CD8-positive, alpha-beta memory T cell (primary cell): ENCODE data around the gene HPS5. TPM values are rescaled to one million over a fixed set of nuclear protein-coding genes. Genes with fewer than 3 reads are reported as not detected.
"Not testable (repeated sequence)": the region's sequence is repeated elsewhere in the genome, so short reads cannot be mapped to it uniquely, and the experiment has no call there.

Source experiments
- CTCF ChIA-PET: fragments of 350-600 bp; sonication (Branson Sonifier 250); formaldehyde crosslinking; loops from one replicate; lab custom pipeline; 2021; ENCODE audit warnings: antibody characterized with exemption; lab: Charles Lee
- POLR2A ChIA-PET: fragments of 350-600 bp; sonication (Branson Sonifier 250); formaldehyde crosslinking; loops from one replicate; lab custom pipeline; 2021; ENCODE audit warnings: antibody characterized with exemption; lab: Charles Lee
- DNase-seq, 5 donors: peaks; one replicate each; pipeline versions ENCODE4 v3.0.0 to v3.0.0-alpha.2; 2020 to 2022; ENCODE audit warnings: mixed read lengths in 1 of 5
- H3K27ac ChIP-seq: one replicate; pipeline ENCODE4 v1.7.0; 2013; ENCODE audit warnings: low read depth, mild to moderate bottlenecking, low read length, moderate library complexity
- H3K27me3 ChIP-seq: 2 replicates; pipeline ENCODE4 v1.7.0; 2013; ENCODE audit warnings: low read length, mild to moderate bottlenecking; ENCODE audit not compliant: insufficient read depth, poor library complexity, severe bottlenecking
- H3K36me3 ChIP-seq: 2 replicates; pipeline ENCODE4 v1.7.0; 2013; ENCODE audit warnings: mild to moderate bottlenecking, low read length, moderate library complexity; ENCODE audit not compliant: insufficient read depth
- H3K4me1 ChIP-seq: 2 replicates; pipeline ENCODE4 v1.7.0; 2013; ENCODE audit warnings: mild to moderate bottlenecking, low read length, moderate library complexity; ENCODE audit not compliant: insufficient read depth
- H3K4me3 ChIP-seq: 2 replicates; pipeline ENCODE4 v1.7.0; 2013; ENCODE audit warnings: mild to moderate bottlenecking, low read length
- H3K9me3 ChIP-seq: 2 replicates; pipeline ENCODE4 v1.7.0; 2013; ENCODE audit warnings: mild to moderate bottlenecking, low read length
- H3K27ac Mint-ChIP-seq, 8 donors: one replicate each; pipeline ENCODE4 v1.8.0; 2020 to 2021; ENCODE audit warnings: mixed read lengths in 8 of 8, mild to moderate bottlenecking in 6 of 8, inconsistent platforms in 3 of 8, moderate library complexity in 3 of 8
- H3K27me3 Mint-ChIP-seq, 2 donors: one replicate each; pipeline ENCODE4 v1.8.0; 2020 to 2021; ENCODE audit warnings: mixed read lengths in 2 of 2, mild to moderate bottlenecking in 1 of 2, moderate library complexity in 1 of 2
- H3K36me3 Mint-ChIP-seq, 3 donors: one replicate each; pipeline ENCODE4 v1.8.0; 2020 to 2021; ENCODE audit warnings: mixed read lengths in 3 of 3, inconsistent platforms in 1 of 3, mild to moderate bottlenecking in 1 of 3
- H3K4me1 Mint-ChIP-seq, 3 donors: one replicate each; pipeline ENCODE4 v1.8.0; 2020 to 2021; ENCODE audit warnings: mixed read lengths in 3 of 3, inconsistent platforms in 1 of 3, mild to moderate bottlenecking in 1 of 3
- H3K4me3 Mint-ChIP-seq, 7 donors: one replicate each; pipeline ENCODE4 v1.8.0; 2020 to 2021; ENCODE audit warnings: mixed read lengths in 7 of 7, mild to moderate bottlenecking in 6 of 7, moderate library complexity in 4 of 7, inconsistent platforms in 2 of 7
- H3K9me3 Mint-ChIP-seq, 5 donors: one replicate each; pipeline ENCODE4 v1.8.0; 2020 to 2022; ENCODE audit warnings: mixed read lengths in 5 of 5, mild to moderate bottlenecking in 3 of 5, moderate library complexity in 2 of 5, inconsistent platforms in 1 of 5
- polyA plus RNA-seq: library from polyadenylated mRNA; unstranded; fragments of 300-500 nt; fragmentation: Illumina TruSeq; gene quantifications from one replicate; pipeline ENCODE4 v1.2.3, GENCODE V29; 2021
- total RNA-seq, 2 experiments: library from RNA; stranded (reverse); gene quantifications; one replicate each; pipeline ENCODE4 v1.2.3, GENCODE V29; 2021

HPS5 gene
- total and polyA plus RNA-seq, 3 experiments from 2014 or later, result 13.8 to 19.4 (median 18.5) TPM

DNA sequence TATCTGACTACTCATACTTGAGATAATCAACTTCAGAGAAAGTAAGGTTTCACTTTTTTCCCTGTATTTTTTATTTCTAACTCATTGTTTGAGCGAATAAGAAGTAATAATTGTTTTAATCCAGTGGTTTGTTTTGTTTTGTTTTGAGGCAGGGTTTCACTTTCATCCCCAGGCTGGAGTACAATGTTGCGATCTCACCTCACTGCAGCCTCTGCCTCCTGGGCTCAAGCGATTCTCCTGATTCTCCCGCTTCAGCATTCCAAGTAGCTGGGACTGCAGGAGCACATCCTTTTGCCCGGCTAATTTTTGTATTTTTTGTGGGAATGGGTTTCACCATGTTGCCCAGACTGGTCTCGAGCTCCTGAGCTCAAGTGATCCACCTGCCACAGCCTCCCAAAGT, 9.0 kb upstream of the HPS5 start:
- peaks cover 23% of the 10 kb centered on the region for H3K36me3 ChIP-seq
- no peak for DNase-seq
- H3K27me3 Mint-ChIP-seq, result no peaks in the 10 kb centered on the region
- H3K27me3 ChIP-seq, result no peaks in the 10 kb centered on the region
- H3K4me3 Mint-ChIP-seq, result peak overlapping the region; percentile 1 to 70 (median 54)
- no peak overlapping the region for H3K4me3 ChIP-seq
- no peak overlapping the region for H3K27ac ChIP-seq
- ChIA-PET POLR2A (interaction anchor here (0.7 to 0.9 kb wide), 2 partner anchors 52 to 65 kb away, joined by 4 to 5 read pairs; no protein-coding TSS in a partner anchor), CTCF (no interaction called here)
- no peaks in the 10 kb centered on the region for H3K9me3 Mint-ChIP-seq
- H3K9me3 ChIP-seq, result no peaks in the 10 kb centered on the region
- peaks cover 0 to 65% (median 36%) of the 10 kb centered on the region in 3 donors for H3K36me3 Mint-ChIP-seq
- H3K27ac Mint-ChIP-seq, result peak overlapping the region; percentile 22 to 96 (median 88)
- H3K4me1 Mint-ChIP-seq, result peaks cover 53 to 80% (median 78%) of the 10 kb centered on the region in 3 donors
- peaks cover 53% of the 10 kb centered on the region for H3K4me1 ChIP-seq

DNA sequence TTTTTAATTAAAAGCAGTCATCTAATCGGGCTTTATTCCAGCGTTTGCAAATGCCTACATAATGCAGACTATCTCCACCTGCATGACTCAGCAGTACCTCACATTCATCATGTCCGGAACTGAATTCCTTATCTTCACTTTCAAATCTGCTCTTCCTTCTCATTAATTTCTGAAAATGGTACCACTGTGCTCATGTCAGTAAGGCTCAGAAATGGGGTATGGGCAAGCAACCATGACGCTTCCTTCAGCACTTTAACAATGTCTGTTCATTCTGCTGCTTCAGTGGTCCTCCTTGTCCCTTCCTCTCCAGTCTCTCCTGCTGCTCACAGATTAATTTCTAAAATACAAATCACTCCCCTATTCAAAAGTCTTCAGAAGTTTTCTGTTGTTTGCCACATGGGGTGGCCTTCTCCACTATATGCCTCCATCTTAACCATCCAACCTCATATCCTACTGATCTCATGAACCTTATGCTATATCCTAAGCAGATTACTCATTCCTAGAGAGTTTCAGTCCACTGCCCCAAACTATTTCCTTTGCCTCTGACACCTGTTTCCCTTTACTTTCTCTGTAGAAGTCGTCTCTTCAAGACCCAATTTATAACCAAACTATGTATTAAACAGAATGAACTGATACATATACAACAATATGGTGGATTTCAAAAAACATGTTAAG, 7.4 kb upstream of the HPS5 start:
- ChIA-PET POLR2A (no interaction called here), CTCF (no interaction called here)
- Mint-ChIP-seq H3K36me3 (peaks cover 0 to 66% (median 26%) of the 10 kb centered on the region in 3 donors), H3K27ac (peak overlapping the region; percentile 15 to 89 (median 76)), H3K9me3 (no peaks in the 10 kb centered on the region), H3K4me1 (peaks cover 54 to 80% (median 78%) of the 10 kb centered on the region in 3 donors), H3K27me3 (no peaks in the 10 kb centered on the region), H3K4me3 (peak overlapping the region in 2 of 7 donors; percentile 4 to 10)
- H3K27ac ChIP-seq, result no peak overlapping the region
- no peak for DNase-seq
- H3K27me3 ChIP-seq, result no peaks in the 10 kb centered on the region
- H3K4me3 ChIP-seq, result no peak overlapping the region
- H3K4me1 ChIP-seq, result peaks cover 61% of the 10 kb centered on the region
- no peaks in the 10 kb centered on the region for H3K9me3 ChIP-seq
- H3K36me3 ChIP-seq, result peaks cover 18% of the 10 kb centered on the region

DNA sequence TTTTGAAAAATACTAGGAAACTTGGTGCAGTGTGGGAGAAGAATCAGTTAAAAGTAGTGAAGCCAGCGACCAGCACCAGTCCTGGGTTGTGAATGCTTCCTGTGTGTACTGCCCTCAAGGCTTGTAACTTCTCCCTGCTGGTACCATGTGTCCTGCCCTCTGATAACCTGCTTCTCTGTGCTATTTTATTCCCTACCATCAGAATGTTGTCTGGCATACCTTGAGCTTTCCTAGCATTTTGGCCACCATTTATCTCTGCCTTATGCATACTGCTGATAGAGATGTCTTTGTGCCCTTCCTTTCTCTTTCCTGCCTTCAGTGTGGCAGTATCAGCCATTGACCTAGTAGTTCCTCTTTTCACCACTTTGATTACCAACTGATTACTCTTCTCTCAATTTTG, 2.4 kb upstream of the HPS5 start:
- Mint-ChIP-seq H3K27me3 (no peaks in the 10 kb centered on the region), H3K36me3 (peaks cover 0 to 44% (median 15%) of the 10 kb centered on the region in 3 donors), H3K4me3 (peak overlapping the region; percentile 65 to 100 (median 99)), H3K27ac (peak overlapping the region; percentile 46 to 99 (median 86)), H3K9me3 (no peaks in the 10 kb centered on the region), H3K4me1 (peaks cover 63 to 78% (median 76%) of the 10 kb centered on the region in 3 donors)
- DNase-seq, result no peak
- Histone ChIP-seq H3K4me3 (no peak overlapping the region), H3K36me3 (peaks cover 10% of the 10 kb centered on the region), H3K4me1 (peaks cover 52% of the 10 kb centered on the region), H3K27ac (peak overlapping the region; percentile 40), H3K9me3 (no peaks in the 10 kb centered on the region), H3K27me3 (no peaks in the 10 kb centered on the region)
- CTCF ChIA-PET, result no interaction called here
- POLR2A ChIA-PET, result no interaction called here

- DNase-seq, CTCF ChIA-PET, H3K9me3 ChIP-seq, H3K27me3 Mint-ChIP-seq, H3K27me3 ChIP-seq, POLR2A ChIA-PET, H3K9me3 Mint-ChIP-seq, H3K36me3 ChIP-seq: not testable (repeated sequence)
- peak overlapping the region; percentile 40 for H3K27ac ChIP-seq
- H3K27ac Mint-ChIP-seq, result peak overlapping the region in 7 of 8 donors; percentile 93 to 100 (median 100)
- peak overlapping the region; percentile 81 for H3K4me3 ChIP-seq
- peaks cover 51% of the 10 kb centered on the region for H3K4me1 ChIP-seq
- peaks cover 0 to 39% (median 17%) of the 10 kb centered on the region in 3 donors for H3K36me3 Mint-ChIP-seq
- peaks cover 64 to 78% (median 76%) of the 10 kb centered on the region in 3 donors for H3K4me1 Mint-ChIP-seq
- H3K4me3 Mint-ChIP-seq, result peak overlapping the region; percentile 89 to 100 (median 99)
These were observed 1.9 kb upstream of the HPS5 start for GRCh38 chr11:18323881-18324280.

DNA sequence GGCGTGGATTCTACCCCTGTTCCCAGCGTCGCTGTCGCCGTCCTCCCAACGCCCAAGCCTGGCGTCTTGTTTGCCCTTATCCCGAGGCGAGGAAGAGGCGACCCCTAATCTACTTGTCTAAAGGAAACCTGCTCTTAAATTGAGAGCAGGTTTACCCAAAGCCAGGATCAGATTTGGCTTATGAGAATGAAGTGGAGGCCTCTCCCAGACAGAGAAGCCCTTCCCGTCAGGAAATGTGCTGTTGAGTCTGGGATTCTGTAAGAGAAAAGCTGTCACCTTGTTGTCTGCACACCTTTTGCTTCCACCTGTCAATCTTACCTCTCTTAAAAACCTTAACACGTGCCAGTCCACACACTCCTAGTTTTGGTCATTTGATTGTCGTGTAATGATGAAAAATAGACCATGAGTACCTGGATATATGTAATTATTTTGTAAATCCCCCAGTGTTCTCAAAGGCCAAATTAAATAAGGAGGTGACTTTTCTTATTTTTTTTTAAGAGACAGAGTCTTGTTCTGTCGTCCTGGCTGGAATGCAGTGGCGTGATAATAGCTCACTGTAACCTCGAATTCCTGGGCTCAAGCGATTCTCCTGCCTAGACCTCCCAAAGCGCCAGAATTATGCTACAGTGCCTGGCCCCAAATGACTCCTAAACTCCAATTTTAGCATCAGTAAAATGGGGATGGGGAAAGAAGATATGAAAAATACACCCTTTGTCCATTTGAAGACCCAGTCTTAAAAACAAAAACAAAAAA, 1.1 kb upstream of the HPS5 start:
- Histone ChIP-seq H3K9me3 (no peaks in the 10 kb centered on the region), H3K4me3 (peak overlapping the region; percentile 81), H3K27ac (peak overlapping the region; percentile 99), H3K27me3 (no peaks in the 10 kb centered on the region), H3K4me1 (peaks cover 51% of the 10 kb centered on the region), H3K36me3 (peaks cover 5% of the 10 kb centered on the region)
- Mint-ChIP-seq H3K4me3 (peak overlapping the region; percentile 89 to 100 (median 99)), H3K36me3 (peaks cover 5 to 41% (median 19%) of the 10 kb centered on the region in 3 donors), H3K27me3 (no peaks in the 10 kb centered on the region), H3K4me1 (peaks cover 71 to 85% (median 82%) of the 10 kb centered on the region in 3 donors), H3K9me3 (no peaks in the 10 kb centered on the region), H3K27ac (peak overlapping the region; percentile 97 to 100 (median 100))
- CTCF ChIA-PET, result interaction anchor here (1.0 to 2.4 kb wide), 3 partner anchors 10 to 204 kb away, joined by 3 to 8 read pairs (median 4); partner anchors contain the start of gene TSG101
- POLR2A ChIA-PET, result interaction anchor here (0.6 to 3.2 kb wide), 3 partner anchors 10 to 204 kb away, joined by 3 to 48 read pairs (median 12); partner anchors contain the start of genes LDHA and TSG101
- no peak for DNase-seq

GRCh38 chr11:18321578-18321968, 367 bp downstream of the HPS5 start:
- ChIA-PET POLR2A (interaction anchor here (0.8 to 3.2 kb wide), 4 partner anchors 74 to 312 kb away, joined by 5 to 48 read pairs (median 10); partner anchors contain the start of genes LDHA, SPTY2D1 and TSG101), CTCF (interaction anchor here (0.7 to 2.4 kb wide), 5 partner anchors 62 to 312 kb away, joined by 3 to 8 read pairs (median 3); partner anchors contain the start of genes LDHA, SPTY2D1 and TSG101)
- H3K36me3 Mint-ChIP-seq, result peaks cover 6 to 42% (median 15%) of the 10 kb centered on the region in 3 donors
- no peaks in the 10 kb centered on the region for H3K27me3 Mint-ChIP-seq
- H3K4me3 ChIP-seq, result peak overlapping the region; percentile 81
- peak overlapping the region; percentile 89 to 100 (median 99) for H3K4me3 Mint-ChIP-seq
- H3K27ac ChIP-seq, result peak overlapping the region; percentile 99
- peaks cover 69 to 85% (median 80%) of the 10 kb centered on the region in 3 donors for H3K4me1 Mint-ChIP-seq
- peaks cover 7% of the 10 kb centered on the region for H3K36me3 ChIP-seq
- H3K9me3 ChIP-seq, result no peaks in the 10 kb centered on the region
- DNase-seq, result no peak
- H3K4me1 ChIP-seq, result peaks cover 51% of the 10 kb centered on the region
- H3K9me3 Mint-ChIP-seq, result no peaks in the 10 kb centered on the region
- no peaks in the 10 kb centered on the region for H3K27me3 ChIP-seq
- H3K27ac Mint-ChIP-seq, result peak overlapping the region; percentile 97 to 100 (median 100)

DNA sequence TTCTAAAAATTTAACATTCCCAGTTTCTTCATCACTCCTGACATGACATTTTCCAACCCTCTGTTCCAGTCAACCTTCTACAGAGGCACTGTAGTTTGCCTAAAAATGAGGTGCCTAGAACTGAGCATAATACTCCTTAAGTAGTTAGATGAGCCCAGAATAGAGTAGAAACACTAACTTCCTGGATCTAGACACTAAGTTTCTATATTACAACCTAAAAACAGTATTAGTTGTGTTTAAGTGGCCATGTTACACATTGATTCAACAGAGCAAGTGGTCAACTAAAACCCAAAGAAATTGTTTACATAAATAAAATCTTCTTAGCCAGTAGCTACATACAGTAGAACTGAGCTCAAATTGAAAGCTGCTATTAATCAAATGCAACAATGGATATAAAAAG, 1.3 kb downstream of the HPS5 start:
- peaks cover 6 to 42% (median 14%) of the 10 kb centered on the region in 3 donors for H3K36me3 Mint-ChIP-seq
- DNase-seq, result no peak
- Histone ChIP-seq H3K36me3 (peaks cover 9% of the 10 kb centered on the region), H3K27me3 (no peaks in the 10 kb centered on the region), H3K9me3 (no peaks in the 10 kb centered on the region), H3K4me1 (peaks cover 51% of the 10 kb centered on the region), H3K27ac (peak overlapping the region; percentile 99), H3K4me3 (peak overlapping the region; percentile 11)
- no peaks in the 10 kb centered on the region for H3K9me3 Mint-ChIP-seq
- POLR2A ChIA-PET, result interaction anchor here (2.4 to 3.2 kb wide), 2 partner anchors 75 to 206 kb away, joined by 12 to 48 read pairs; partner anchors contain the start of genes LDHA and TSG101
- H3K4me1 Mint-ChIP-seq, result peaks cover 65 to 79% (median 75%) of the 10 kb centered on the region in 3 donors
- H3K4me3 Mint-ChIP-seq, result peak overlapping the region in 6 of 7 donors; percentile 15 to 63 (median 46)
- H3K27ac Mint-ChIP-seq, result peak overlapping the region in 6 of 8 donors; percentile 4 to 78 (median 66)
- no peaks in the 10 kb centered on the region for H3K27me3 Mint-ChIP-seq
- CTCF ChIA-PET, result interaction anchor here (1.2 to 1.3 kb wide), 2 partner anchors 9 to 12 kb away, joined by 3 to 5 read pairs; no protein-coding TSS in a partner anchor
